HG03442 (cell line): ENCODE data around the gene NUDT14.

Experiments
- ATAC-seq: cut with Tn5 transposase; IDR thresholded peaks from one replicate; pipeline ENCODE4 v1.9.1; 2021; ENCODE audit warnings: mild to moderate bottlenecking, moderate library complexity; ENCODE audit not compliant: unreplicated experiment

Gene NUDT14

DNA sequence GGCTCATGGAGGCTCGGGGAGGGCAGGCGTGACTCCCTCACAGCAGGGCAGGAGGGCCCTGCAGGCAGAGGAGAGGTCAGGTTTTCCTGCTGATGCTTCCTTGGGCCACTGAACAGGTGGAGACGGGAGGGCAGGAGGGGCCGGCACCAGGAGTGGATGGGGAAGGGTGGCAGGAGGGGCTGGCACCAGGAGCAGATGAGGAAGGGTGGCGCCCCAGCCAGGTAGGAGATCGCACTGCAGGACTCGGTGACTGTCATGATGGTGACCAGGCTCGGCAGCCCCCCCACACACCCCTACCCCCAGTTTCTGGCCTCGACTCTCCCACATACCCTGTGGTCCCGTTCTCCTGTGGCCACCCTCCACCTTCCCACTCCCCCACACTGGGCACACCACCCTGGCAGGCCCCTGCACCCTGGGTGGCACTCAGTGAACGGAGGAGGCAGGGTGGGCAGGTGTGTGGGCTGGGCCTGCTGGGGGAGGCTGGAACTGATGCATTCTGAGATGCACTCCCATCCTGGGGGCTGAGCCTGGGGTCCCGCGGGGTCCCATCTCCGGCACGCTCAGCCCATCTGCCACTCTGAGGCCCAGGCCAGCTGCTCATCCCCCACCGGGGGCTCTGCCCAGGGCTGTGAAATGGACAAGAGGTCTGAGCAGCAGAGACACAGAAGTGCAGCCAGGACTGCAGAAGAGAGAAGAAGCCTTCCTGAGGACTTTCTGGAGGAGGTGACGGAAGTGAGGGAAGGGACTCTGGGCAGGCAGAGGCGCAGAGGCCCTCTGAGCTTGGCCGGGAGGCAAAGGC lies 2.8 kb downstream of the NUDT14 start:
- ATAC-seq = no peak

DNA sequence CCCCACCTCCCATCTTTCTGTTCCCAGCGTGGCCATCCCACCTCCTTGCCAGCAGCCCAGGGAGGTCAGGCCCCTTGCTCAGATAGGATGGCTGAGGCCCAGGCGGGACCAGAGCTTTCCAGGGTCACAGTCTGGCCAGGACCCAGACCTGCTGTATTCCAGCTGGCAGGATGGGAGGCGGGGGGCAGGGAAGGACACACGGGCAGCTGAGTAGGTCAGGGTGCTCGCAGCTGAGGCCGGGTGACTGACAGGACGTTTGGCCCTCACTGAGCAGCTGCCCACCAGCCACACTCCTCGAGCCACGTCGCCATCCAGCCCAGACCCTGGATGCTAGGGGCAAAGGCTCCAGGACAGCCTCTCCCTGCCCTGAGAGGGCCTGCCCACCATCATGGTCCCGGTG lies 4.0 kb downstream of the NUDT14 start:
- no peak for ATAC-seq

DNA sequence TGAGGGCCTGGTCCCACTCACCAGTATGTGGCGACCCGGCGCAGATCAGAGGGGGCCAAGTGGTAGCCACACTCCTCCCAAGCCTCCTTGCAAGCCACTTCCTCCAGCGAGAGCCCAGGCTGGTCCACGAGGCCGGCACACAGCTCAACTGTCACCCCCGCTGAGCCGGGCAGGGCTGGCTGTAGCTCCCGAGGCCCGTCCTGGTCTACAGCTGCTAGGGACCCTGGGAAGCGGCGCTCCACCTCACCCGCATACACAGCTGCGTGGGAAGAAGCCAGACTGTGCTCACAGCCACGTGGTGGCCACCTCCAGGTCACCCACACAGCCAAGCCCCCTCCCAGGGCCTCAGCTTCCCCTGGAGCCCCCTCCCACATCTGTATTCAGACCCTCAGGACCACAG lies 4.6 kb downstream of the NUDT14 start:
- ATAC-seq = no peak

- ATAC-seq = no peak
Measured at GRCh38 chr14:105173901-105174894, 6.9 kb downstream of the NUDT14 start.

- no peak for ATAC-seq
Measured at GRCh38 chr14:105173145-105173544, 8.0 kb downstream of the NUDT14 start.

DNA sequence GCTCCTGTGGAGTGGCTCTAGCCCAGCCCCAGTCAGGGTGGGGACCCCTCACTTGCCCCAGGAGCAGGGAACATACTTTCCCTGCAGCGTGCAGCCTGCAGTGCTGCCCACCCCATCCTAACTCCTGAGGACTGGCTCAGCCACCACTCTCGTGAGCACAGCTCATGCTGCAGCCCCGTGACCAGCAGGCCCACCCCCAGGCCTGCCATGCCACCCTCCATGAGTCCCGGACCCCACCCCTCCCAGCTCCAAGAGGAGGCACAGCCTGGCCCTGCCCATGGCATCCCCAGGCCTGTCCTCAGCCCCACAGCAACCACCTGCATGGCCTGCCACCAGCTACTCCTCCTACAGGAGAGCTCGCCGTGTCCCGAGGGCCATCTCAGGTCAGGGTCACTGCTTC lies 8.6 kb downstream of the NUDT14 start:
- no peak for ATAC-seq

DNA sequence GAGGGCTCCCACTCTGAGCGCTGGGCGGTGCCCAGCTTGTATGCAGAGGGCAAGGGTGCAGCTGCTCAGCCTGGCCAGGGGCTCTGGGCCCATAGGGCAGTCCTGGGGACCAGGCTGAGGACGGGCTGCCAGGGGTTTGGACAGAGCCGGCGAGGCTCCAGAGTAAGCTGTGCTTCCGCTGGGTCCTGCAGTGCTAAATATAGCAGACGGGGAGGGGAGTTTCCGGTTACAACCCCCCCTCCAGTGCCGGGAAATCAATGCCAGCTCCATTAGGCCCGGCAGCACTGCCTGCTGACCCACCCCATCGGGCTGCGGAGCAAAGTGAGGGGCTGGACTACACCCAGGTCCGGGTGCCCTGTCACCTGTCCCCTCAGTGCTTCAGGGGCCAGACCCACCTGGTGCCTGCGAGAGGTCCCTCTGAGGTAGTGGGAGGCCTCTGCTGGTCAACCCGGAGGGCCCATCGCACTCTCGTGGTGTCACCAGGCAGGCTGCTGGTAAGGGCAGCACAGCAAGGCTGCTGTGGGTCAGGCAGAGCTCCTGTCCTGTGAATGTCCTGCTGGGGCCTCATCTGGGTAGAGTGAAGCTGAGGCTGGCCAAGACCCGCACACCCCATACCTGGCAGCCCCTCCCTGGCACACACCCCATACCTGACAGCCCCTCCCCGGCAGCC lies 10.0 kb downstream of the NUDT14 start:
- ATAC-seq = no peak

GRCh38 chr14:105169776-105170655 lies 11.1 kb downstream of the NUDT14 start:
- no peak for ATAC-seq

DNA sequence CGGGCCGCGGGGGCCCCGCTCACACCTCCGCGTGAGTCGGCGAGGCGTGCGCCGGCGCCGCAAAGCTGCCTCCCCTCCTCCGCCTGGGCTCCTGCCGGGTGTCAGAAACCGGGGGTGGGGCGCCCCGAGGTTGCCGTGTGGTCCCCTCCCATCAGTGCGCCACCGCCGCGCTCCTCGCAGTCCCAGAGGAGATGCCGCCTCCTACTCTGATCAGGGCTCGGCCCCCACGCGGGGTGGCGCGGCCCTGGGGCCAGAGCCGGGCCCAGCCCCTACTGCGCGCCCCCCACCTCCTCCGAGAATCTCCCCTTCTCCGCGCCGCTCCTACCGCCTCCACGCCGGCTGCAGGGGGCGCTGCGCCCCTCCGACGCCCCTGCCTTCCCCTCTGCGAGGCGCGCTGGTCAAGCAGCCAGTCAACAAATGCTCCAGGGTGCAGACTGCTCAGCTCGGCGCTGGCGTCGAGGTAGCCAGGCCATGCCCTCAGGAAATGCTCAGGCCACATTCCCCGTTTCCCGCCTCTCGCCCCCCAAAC lies 12.1 kb downstream of the NUDT14 start:
- no peak for ATAC-seq

GRCh38 chr14:105168496-105168978 lies 12.6 kb downstream of the NUDT14 start, which contains the start of gene JAG2:
JAG2 (minus strand) TSS chr14:105168776; CDS start chr14:105168420, 356 bp downstream.
- no peak for ATAC-seq

DNA sequence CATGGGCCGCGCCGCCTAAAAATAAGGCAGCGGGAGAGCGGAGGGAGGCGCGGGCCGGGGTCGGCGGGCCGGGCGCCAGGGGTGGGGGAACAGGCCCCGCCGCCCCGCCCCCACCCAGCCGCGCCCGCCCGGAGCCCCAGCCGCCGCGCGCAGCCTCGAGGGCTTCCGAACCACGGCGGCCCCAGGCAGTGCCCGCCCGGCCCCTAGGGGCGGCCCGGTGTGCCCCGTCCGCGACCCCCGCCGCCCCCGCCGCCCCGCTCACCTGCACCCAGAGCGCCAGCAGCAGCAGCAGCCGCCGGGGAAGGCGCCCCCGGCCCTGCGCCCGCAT lies 13.1 kb downstream of the NUDT14 start:
- no peak for ATAC-seq

GRCh38 chr14:105167303-105168092 lies 13.6 kb downstream of the NUDT14 start:
- no peak for ATAC-seq

DNA sequence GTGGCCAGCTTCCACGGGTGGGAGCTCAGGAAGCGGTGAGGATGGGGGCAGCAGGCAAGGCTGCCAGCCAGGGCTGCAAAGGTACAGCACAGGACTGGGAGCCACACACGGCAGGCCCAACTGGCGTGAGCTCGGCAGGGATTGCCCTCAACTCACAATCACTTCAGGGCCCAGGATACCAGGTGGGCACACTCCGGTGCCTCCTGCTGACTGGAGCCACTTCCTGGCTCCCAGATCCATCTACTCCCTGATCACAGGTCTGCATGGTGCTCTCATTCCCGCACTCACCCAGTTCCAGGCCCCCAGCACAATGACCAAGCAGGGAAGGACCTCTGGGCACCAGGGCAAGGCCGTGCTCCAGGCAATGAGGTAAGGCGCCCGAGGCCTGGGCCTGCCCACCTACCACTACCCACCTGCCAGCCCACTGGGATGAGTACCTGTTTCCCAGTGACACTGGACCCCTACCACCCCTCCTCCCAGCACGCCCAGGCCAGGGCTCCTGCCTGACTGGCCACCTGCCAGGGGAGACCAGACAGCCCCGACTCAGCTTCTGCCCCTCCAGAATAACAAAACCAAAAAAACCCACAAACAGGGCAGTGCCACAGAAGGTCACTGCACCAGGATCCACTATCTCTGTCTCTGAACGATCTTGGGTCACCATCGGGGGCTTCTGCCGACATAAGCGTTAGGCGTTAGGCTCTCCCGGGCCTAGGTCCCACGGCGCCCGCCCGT lies 14.4 kb downstream of the NUDT14 start:
- no peak for ATAC-seq

DNA sequence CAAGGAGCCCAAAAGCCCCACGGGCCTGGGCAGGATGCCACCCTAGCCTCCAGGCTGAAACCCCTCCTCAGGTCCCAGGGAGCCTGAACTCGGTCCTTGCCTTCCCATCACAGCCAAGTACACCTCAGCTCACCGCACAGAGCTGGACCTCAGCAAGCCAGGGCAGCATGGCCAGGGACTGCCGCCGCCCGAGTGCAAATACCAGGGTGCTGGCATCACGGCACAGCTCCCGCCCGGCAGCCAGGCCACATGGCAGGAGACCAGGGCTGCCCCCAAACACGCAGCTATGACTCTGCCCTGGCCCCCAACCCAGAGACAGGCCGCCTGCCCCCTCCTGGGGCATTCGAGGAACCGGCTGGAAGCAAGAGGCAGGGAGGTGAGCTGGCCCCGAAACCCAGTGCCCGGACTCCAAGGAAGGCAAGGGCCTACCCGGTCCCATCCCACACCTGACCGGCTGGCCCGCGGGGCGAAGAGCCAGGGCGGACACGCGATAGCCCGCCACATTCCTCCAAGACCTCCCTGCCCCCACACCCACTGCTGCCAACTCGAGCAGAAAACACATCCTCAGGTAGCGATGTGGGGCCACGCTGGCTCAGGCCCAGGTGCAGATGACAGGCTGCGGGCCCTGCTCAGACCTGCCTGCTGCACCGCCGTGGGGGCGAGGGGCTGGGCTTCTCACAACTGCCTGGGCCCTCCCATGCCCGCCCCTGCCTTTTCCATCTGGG lies 15.2 kb downstream of the NUDT14 start:
- no peak for ATAC-seq

GRCh38 chr14:105165134-105165704 lies 15.9 kb downstream of the NUDT14 start:
- no peak for ATAC-seq

DNA sequence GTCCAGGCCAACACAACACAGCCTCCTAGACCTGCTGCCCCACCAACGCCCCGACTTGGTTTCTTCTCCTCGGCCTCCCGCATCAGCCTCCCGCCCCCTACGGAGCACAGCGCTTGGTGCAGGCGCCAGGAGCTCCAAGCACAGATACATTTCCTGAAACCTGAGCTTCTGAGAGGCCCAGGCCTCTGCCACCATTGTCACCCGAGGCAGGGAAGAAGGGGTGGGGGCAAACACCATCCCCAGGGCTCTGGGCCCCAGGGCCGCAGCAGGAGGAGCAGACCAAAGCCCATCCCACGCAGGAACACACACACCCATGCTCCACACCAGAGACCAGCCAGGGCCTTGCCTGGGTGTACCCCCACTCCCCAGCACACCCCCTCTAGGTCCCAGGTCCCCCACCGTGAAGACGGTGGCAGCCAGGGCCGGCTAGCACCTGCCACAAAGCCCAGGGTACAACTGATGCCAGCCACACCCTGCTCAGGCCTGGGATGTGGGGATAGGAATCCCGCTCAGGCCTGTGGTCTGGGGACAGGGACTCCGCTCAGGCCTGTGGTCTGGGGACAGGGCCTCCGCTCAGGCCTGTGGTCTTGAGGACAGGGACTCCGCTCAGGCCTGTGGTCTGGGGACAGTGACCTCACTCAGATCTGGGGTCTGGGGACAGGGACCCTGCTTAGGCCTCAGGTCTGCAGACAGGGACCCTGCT lies 17.9 kb downstream of the NUDT14 start:
- no peak for ATAC-seq

DNA sequence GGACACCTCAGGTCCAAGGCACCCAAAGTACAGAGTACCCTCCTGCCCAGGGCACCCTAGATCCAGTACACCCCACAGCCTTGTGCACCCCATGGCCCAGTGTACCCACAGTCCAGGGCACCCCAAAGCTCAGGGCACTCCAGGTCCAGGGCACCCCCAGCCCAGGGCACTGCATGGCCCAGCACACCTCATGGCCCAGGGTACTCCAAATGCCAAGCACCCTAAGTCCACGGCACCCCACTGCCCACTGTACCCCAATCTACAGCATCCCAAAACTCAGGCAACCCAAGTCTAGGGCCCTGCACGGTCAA lies 18.5 kb downstream of the NUDT14 start:
- no peak for ATAC-seq
